ENCODE results near the gene SDHA.

DNA sequence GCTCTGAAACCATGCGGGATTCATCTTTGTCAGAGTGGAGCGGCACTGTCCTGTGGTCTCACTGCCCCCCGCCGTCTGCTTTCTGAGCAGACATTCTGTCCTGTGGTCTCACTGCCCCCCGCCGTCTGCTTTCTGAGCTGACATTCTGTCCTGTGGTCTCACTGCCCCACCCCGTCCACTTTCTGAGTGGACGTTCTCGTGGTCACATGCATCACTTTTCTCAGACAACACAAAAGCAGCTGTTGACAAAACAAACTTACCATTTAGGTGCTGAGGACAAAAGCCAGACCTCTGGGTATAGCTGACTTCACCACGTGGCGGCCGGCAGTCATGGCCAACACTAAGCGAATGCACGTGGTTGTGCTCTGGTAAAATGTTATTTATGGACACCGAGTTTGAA is 24.0 kb upstream of the SDHA start:
- TF ChIP-seq, protein P1, sequence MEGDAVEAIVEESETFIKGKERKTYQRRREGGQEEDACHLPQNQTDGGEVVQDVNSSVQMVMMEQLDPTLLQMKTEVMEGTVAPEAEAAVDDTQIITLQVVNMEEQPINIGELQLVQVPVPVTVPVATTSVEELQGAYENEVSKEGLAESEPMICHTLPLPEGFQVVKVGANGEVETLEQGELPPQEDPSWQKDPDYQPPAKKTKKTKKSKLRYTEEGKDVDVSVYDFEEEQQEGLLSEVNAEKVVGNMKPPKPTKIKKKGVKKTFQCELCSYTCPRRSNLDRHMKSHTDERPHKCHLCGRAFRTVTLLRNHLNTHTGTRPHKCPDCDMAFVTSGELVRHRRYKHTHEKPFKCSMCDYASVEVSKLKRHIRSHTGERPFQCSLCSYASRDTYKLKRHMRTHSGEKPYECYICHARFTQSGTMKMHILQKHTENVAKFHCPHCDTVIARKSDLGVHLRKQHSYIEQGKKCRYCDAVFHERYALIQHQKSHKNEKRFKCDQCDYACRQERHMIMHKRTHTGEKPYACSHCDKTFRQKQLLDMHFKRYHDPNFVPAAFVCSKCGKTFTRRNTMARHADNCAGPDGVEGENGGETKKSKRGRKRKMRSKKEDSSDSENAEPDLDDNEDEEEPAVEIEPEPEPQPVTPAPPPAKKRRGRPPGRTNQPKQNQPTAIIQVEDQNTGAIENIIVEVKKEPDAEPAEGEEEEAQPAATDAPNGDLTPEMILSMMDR (IDR thresholded peaks at IDR 0.05; ENCODE audit: insufficient read depth, low read depth, low read length) = no peak
- TF ChIP-seq EZH2 (IDR thresholded peaks at IDR 0.05; ENCODE audit: insufficient read depth, low read length) = no peak

Data from astrocyte (in vitro differentiated cells and primary cell).